Prostate gland (tissue), 2 donors: ENCODE data around the gene CTTNBP2NL. TPM values are rescaled to one million over a fixed set of nuclear protein-coding genes. Genes with fewer than 3 reads are reported as not detected.
A peak's percentile ranks its signal among the peaks of the same experiment; 100 is the strongest.
"Not testable (repeated sequence)": the region's sequence is repeated elsewhere in the genome, so short reads cannot be mapped to it uniquely, and the experiment has no call there.

Experiments
- DNase-seq: peaks from one replicate; pipeline ENCODE4 v3.0.0-alpha.2; 2019; ENCODE audit warnings: low spot score
- H3K27ac ChIP-seq, 2 donors: fragments of 200-600 bp; sonication (generic); 2 replicates each; pipeline ENCODE4 v1.5.1; 2017 to 2019
- H3K27me3 ChIP-seq: fragments of 200-600 bp; sonication (generic); replicated peaks from 2 replicates; pipeline ENCODE4 v1.5.1; 2019; ENCODE audit not compliant: insufficient read depth
- H3K36me3 ChIP-seq, 2 donors: fragments of 200-600 bp; sonication (generic); 1 replicate in 1 of 2; 2 replicates in 1 of 2; pipeline versions ENCODE4 v1.5.1 to v1.8.1; 2017 to 2019
- H3K4me1 ChIP-seq: fragments of 200-600 bp; sonication (generic); replicated peaks from 2 replicates; pipeline ENCODE4 v1.5.1; 2019
- H3K4me3 ChIP-seq, 2 donors: fragments of 200-600 bp; sonication (generic); 2 replicates each; pipeline ENCODE4 v1.5.1; 2017 to 2019
- H3K9me3 ChIP-seq: fragments of 200-600 bp; sonication (generic); 2 replicates; pipeline ENCODE4 v1.5.1; 2017
- POLR2A ChIP-seq: fragments of 450-650 bp; IDR thresholded peaks from one replicate; pipeline ENCODE4 v1.6.1; 2016; ENCODE audit warnings: antibody characterized with exemption, mild to moderate bottlenecking
- POLR2AphosphoS5 ChIP-seq: sonication (generic); formaldehyde crosslinking; IDR thresholded peaks from one replicate; pipeline ENCODE4 v1.6.1; 2017; ENCODE audit warnings: antibody characterized with exemption
- WGBS: methylation state at CpG from one replicate; pipeline ENCODE4 v1.1.5; 2018; 5-methylcytosine and 5-hydroxymethylcytosine counted together
- intact Hi-C: fragments of 100-400 bp; cut with DNase I; formaldehyde crosslinking; loops from one replicate; pipeline ENCODE4 v1.14.2; 2022
- total RNA-seq, 2 donors: library from RNA; depleted of rRNA; stranded (reverse); fragments of >200 nt; gene quantifications; one replicate each; pipeline ENCODE4 v1.1.0, GENCODE V29; 2016
- TF ChIP-seq, protein P1 (sequence below), 4 experiments: fragments of 200-600 bp in 2 of 4; fragments of 450-650 bp in 2 of 4; sonication (generic) in 2 of 4; IDR thresholded peaks; 1 replicate in 3 of 4; 2 replicates in 1 of 4; pipeline ENCODE4 v1.5.1; 2016 to 2019; ENCODE audit warnings: antibody characterized with exemption in 4 of 4, mild to moderate bottlenecking in 2 of 4, moderate library complexity in 2 of 4

Gene CTTNBP2NL
- total RNA-seq, 2 donors from 2014 or later, result 10.6 to 15.2 TPM

DNA sequence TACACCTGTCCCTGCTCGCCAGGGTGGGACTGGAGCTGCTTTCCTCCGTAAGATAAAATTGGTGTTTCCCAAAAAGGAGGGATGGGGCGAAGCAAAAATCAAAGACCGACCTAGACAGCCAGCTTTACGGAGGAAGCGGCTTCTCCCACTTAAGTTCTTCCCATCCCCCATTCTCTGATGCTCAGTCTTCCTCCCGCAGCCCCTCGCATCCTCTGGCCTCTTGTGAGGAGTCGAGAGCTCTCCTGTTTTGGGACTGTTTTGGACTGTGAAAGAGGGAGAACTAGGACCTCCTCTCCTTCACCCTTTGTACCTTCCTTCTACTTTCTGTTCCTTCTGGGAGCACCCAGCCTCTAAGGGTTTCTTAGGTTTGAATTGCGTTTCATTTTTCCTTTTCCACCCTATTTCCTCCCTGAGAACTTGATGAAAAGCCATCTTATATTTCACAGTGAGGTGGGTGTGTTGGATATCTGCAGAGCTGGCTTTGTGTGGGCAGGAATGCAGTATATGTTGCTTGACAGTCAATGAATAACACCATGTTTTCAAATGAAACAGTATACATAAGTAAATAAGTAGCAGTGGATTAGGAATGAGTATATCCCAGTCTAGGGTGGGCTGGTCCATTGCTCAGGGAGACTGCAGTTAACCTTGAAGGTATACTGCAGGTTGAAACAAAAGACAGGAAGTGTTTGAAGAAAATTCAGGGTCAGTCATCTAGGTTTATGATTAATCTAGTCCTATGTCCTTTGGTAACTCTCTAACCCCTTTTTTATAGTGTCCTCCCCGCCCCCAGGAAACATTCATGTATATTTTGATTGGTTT, 848 bp downstream of the CTTNBP2NL start:
- Histone ChIP-seq H3K4me3 (peak overlapping the region; percentile 65 to 76), H3K27me3 (no peaks in the 10 kb centered on the region), H3K9me3 (no peaks in the 10 kb centered on the region), H3K4me1 (peaks cover 8% of the 10 kb centered on the region), H3K27ac (peak overlapping the region; percentile 85 to 87), H3K36me3 (no peaks in the 10 kb centered on the region)
- intact Hi-C loops, result loop anchor here (2.0 kb wide), 2 partner anchors 68 to 310 kb away; partner anchors contain the start of gene RHOC
- TF ChIP-seq, protein P1, sequence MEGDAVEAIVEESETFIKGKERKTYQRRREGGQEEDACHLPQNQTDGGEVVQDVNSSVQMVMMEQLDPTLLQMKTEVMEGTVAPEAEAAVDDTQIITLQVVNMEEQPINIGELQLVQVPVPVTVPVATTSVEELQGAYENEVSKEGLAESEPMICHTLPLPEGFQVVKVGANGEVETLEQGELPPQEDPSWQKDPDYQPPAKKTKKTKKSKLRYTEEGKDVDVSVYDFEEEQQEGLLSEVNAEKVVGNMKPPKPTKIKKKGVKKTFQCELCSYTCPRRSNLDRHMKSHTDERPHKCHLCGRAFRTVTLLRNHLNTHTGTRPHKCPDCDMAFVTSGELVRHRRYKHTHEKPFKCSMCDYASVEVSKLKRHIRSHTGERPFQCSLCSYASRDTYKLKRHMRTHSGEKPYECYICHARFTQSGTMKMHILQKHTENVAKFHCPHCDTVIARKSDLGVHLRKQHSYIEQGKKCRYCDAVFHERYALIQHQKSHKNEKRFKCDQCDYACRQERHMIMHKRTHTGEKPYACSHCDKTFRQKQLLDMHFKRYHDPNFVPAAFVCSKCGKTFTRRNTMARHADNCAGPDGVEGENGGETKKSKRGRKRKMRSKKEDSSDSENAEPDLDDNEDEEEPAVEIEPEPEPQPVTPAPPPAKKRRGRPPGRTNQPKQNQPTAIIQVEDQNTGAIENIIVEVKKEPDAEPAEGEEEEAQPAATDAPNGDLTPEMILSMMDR (IDR thresholded peaks at IDR 0.05), result no peak
- no peak for TF ChIP-seq POLR2A
- TF ChIP-seq POLR2AphosphoS5, result no peak
- DNase-seq, result no peak
- 4% methylated on average over 11 of the region's 11 CpGs for whole genome bisulfite sequencing

DNA sequence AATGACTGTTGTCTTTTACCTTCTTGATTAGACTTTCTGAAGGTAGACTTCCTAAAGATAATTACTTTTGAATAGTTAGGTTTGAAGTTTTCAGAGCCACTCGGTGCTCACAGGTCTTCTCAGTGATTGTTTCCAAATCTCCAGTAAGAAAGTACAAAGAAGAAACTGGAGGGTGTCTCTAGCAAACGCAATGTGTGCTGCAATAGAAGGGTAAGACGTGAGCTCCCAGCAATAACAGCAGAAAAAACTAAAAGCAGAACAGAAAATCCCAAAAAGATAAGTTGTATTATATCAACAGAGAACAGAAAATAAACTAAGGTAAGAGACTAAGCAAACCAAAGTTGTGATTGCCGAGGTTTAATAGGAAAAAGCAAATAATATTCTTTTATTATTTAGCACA, 1.8 kb downstream of the CTTNBP2NL start:
- H3K27ac ChIP-seq, result no peak overlapping the region
- intact Hi-C loops, result loop anchor here (2.0 kb wide), 2 partner anchors 67 to 309 kb away; partner anchors contain the start of gene RHOC
- no peaks in the 10 kb centered on the region for H3K9me3 ChIP-seq
- no peaks in the 10 kb centered on the region for H3K27me3 ChIP-seq
- peaks cover 8% of the 10 kb centered on the region for H3K4me1 ChIP-seq
- 52% methylated on average over 4 of the region's 4 CpGs for WGBS
- peak overlapping the region in 1 of 2 donors; percentile 5 for H3K4me3 ChIP-seq
- H3K36me3 ChIP-seq, result no peaks in the 10 kb centered on the region
- DNase-seq, result no peak
- TF ChIP-seq, protein P1 (IDR thresholded peaks at IDR 0.05), result no peak
- no peak for TF ChIP-seq POLR2A
- no peak for TF ChIP-seq POLR2AphosphoS5

DNA sequence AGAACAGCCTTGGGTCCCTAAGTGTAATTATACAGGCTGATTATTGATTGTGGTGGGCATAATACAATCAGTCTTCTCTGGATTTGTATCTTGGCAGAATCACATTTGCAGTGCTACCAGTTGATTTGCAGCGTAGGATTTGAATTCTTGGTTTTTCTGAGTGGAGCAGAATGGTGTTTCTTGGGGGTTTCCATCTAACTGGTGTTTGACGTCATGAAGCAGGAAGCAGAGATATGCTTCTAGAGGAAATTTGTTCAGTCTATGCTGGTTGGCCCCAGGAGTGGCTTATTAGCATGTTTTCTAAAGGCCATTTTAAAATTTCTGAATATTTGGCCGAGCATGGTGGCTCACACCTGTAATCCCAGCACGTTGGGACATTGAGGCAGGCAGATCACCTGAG, 3.4 kb downstream of the CTTNBP2NL start:
- no peaks in the 10 kb centered on the region for H3K27me3 ChIP-seq
- TF ChIP-seq POLR2AphosphoS5 (no peak), POLR2A (no peak)
- TF ChIP-seq, protein P1 (IDR thresholded peaks at IDR 0.05), result no peak
- no peak overlapping the region for H3K27ac ChIP-seq
- WGBS, result 90% methylated on average over 4 of the region's 4 CpGs
- no peak overlapping the region for H3K4me3 ChIP-seq
- no peaks in the 10 kb centered on the region for H3K36me3 ChIP-seq
- intact Hi-C loops, result no loop called here
- H3K9me3 ChIP-seq, result no peaks in the 10 kb centered on the region
- peaks cover 8% of the 10 kb centered on the region for H3K4me1 ChIP-seq
- no peak for DNase-seq

DNA sequence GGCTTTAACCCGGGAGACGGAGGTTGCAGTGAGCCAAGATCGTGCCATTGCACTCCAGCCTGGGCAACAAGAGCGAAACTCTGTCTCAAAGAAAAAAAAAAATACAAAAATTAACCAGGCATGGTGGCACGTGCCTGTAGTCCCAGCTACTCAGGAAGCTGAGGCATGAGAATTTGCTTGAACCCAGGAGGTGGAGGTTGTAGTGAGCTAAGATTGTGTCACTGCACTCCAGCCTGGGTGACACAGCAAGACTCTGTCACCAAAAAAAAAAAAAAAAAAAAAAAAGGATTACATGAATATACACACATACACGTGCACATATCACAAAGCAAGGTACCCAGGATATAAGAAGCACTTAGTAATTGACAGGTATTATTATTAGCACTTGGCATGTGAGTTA, 4.7 kb downstream of the CTTNBP2NL start:
- H3K27me3 ChIP-seq, H3K27ac ChIP-seq, H3K9me3 ChIP-seq, intact Hi-C loops, H3K4me1 ChIP-seq, H3K36me3 ChIP-seq, H3K4me3 ChIP-seq, DNase-seq: not testable (repeated sequence)
- 92% methylated on average over 6 of the region's 6 CpGs for WGBS

DNA sequence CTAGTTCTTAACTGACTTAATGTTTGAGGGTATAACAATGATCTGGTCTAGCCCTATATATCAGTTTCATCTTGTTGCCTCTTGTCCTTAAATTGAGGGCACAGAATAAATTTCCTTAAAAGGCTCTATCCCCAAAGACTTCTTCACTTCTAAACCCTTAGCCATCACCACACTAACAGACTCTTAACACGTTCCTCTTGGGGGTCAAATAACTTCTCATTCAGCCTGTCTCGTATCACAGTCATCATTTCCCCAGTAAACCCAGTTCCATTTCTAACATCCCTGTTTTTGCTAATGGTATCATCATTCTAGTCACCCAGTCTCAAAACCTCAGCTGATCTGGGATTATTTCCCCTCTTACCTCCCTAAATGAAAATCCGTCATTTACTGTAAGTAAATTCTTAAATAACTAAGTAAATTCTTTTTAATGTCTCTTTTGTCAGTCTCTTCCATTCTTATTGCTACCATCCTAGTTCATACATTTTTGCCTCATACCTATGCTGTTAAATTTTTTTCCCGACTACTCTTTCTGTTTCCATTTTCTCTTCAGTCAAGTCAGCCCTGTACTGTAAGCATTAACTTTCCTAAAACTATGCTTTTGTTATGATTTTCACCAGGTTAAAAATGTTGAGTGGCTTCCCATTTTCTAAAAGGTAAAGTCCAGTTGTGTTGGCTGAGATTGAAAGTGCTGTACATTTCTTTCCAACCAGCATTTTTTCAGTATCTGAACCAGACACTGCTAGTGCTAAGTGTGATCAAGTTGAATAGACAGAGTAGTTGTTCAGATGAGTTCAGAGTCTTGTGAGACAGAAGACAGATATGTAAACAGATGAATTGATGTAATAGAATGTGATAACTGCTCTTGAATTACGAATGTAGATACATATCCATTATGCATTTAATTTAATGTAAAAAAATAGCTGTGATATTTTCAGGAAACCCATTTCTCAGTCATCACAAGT, 6.9 kb downstream of the CTTNBP2NL start:
- Histone ChIP-seq H3K27me3 (no peaks in the 10 kb centered on the region), H3K36me3 (no peaks in the 10 kb centered on the region), H3K27ac (no peak overlapping the region), H3K4me1 (no peaks in the 10 kb centered on the region), H3K4me3 (no peak overlapping the region), H3K9me3 (no peaks in the 10 kb centered on the region)
- 84% methylated on average over 5 of the region's 5 CpGs for WGBS
- intact Hi-C loops, result no loop called here
- TF ChIP-seq, protein P1 (IDR thresholded peaks at IDR 0.05), result no peak
- TF ChIP-seq POLR2A (no peak), POLR2AphosphoS5 (no peak)
- DNase-seq, result no peak
